ENCODE measurements around the gene PRR15L. TPM values are rescaled to one million over a fixed set of nuclear protein-coding genes. Genes with fewer than 3 reads are reported as not detected.

PRR15L gene
- total and polyA plus RNA-seq, 2 experiments from 2014 or later, result 0.57 TPM; not detected in 1

- no peak for TF ChIP-seq REST (IDR thresholded peaks at IDR 0.05; ENCODE audit: unreplicated experiment)
- TF ChIP-seq EZH2phosphoT487 (IDR thresholded peaks at IDR 0.05; ENCODE audit: unreplicated experiment), result no peak
- no peak for TF ChIP-seq ZNF114 (CRISPR knock-in tag; IDR thresholded peaks at IDR 0.05)
- TF ChIP-seq ETS1 (IDR thresholded peaks at IDR 0.05), result no peak
- TF ChIP-seq JUNB (IDR thresholded peaks at IDR 0.05; ENCODE audit: unreplicated experiment), result no peak
- TF ChIP-seq POLR2AphosphoS5 (IDR thresholded peaks at IDR 0.05; ENCODE audit: low read depth), result no peak
- TF ChIP-seq STAT1 (IDR thresholded peaks at IDR 0.05; ENCODE audit: unreplicated experiment), result no peak
- TF ChIP-seq CREB1 (CRISPR knock-in tag; IDR thresholded peaks at IDR 0.05; ENCODE audit: low read depth), result no peak
- TF ChIP-seq NANOG (IDR thresholded peaks at IDR 0.05; ENCODE audit: borderline replicate concordance), result no peak
- no peak for TF ChIP-seq ZNF331 (CRISPR knock-in tag; IDR thresholded peaks at IDR 0.05; ENCODE audit: low read depth)
- no peak for TF ChIP-seq EZH2 (IDR thresholded peaks at IDR 0.05; ENCODE audit: low read depth, unreplicated experiment)
- TF ChIP-seq CTCF (conservative IDR thresholded peaks at IDR 0.05; ENCODE audit: low read depth in 2 of 2), result no peak
Measured at GRCh38 chr17:47992216-47992615, 34.5 kb upstream of the PRR15L start (continued).

- DNase-seq (ENCODE audit: low spot score), result peak; percentile 75
- H3K4me3 ChIP-seq, result peak overlapping the region; percentile 45
- peak overlapping the region; percentile 73 for H3K27ac Mint-ChIP-seq
- peak overlapping the region; percentile 98 for H2AFZ ChIP-seq
- H3K9me3 Mint-ChIP-seq, result no peaks in the 10 kb centered on the region
- H3K9me2 ChIP-seq (ENCODE audit: insufficient read depth), result no peaks in the 10 kb centered on the region
- no peaks in the 10 kb centered on the region for H3K27me3 ChIP-seq (ENCODE audit: insufficient read depth)
- peak overlapping the region; percentile 74 for H3K4me2 ChIP-seq
- H3K4me1 ChIP-seq (ENCODE audit: insufficient read depth), result peaks cover 51% of the 10 kb centered on the region
- H3K27ac ChIP-seq (ENCODE audit: low read depth), result no peak overlapping the region
- H3K36me3 ChIP-seq (ENCODE audit: insufficient read depth), result no peaks in the 10 kb centered on the region
- no peaks in the 10 kb centered on the region for H3K36me3 Mint-ChIP-seq (ENCODE audit: low read depth)
- peaks cover 83% of the 10 kb centered on the region for H3K4me1 Mint-ChIP-seq
- no peaks in the 10 kb centered on the region for H4K20me1 ChIP-seq (replicated peaks; ENCODE audit: insufficient read depth)
- ATAC-seq, result peak; percentile 32
- peak overlapping the region; percentile 38; the same call in 2 of the 3 replicates for H3K4me3 Mint-ChIP-seq
- H3K79me2 ChIP-seq (replicated peaks; ENCODE audit: insufficient read depth), result no peaks in the 10 kb centered on the region
- H3F3A ChIP-seq (replicated peaks; ENCODE audit: low read depth), result 0 out of 2 replicates have a peak, but pooled peaks cover 6% of the 10 kb centered on the region
- H3K27me3 Mint-ChIP-seq (ENCODE audit: insufficient read depth, low read depth, poor library complexity), result peaks cover 20% of the 10 kb centered on the region
- no peak for TF ChIP-seq EZH2 (IDR thresholded peaks at IDR 0.05; ENCODE audit: low read depth, unreplicated experiment)
- no peak for TF ChIP-seq ZNF114 (CRISPR knock-in tag; IDR thresholded peaks at IDR 0.05)
- TF ChIP-seq REST (IDR thresholded peaks at IDR 0.05; ENCODE audit: unreplicated experiment), result no peak
Measured at GRCh38 chr17:47990962-47991731, 33.5 kb upstream of the PRR15L start.
